Measurements from ENCODE around the gene MARVELD1. TPM values are rescaled to one million over a fixed set of nuclear protein-coding genes. Genes with fewer than 3 reads are reported as not detected.

The MARVELD1 gene
- total and polyA plus RNA-seq, 2 of the 13 experiments (the other 11 are each of a cell fraction or from before 2014, with no cell fraction given) = not detected

GRCh38 chr10:97721871-97722780 lies 8.6 kb downstream of the MARVELD1 start (continued):
- TF ChIP-seq ZBTB3 (CRISPR knock-in tag; IDR thresholded peaks at IDR 0.05; ENCODE audit: borderline replicate concordance, low read depth) (no peak), ZNF839 (CRISPR knock-in tag; IDR thresholded peaks at IDR 0.05; ENCODE audit: borderline replicate concordance) (no peak), ZNF556 (CRISPR knock-in tag; IDR thresholded peaks at IDR 0.05; ENCODE audit: borderline replicate concordance) (no peak)

- Histone ChIP-seq H3K4me3 (replicated peaks in 1 of 3; ENCODE audit: insufficient read depth in 1 of 3, low read depth in 2 of 3, low read length in 3 of 3) (no peak overlapping the region), H3K4me1 (ENCODE audit: insufficient read depth, low read length) (peaks cover 38% of the 10 kb centered on the region), H3K4me2 (ENCODE audit: low read depth, low read length) (no peak overlapping the region), H2AFZ (ENCODE audit: low read length) (no peak overlapping the region), H3K27me3 (ENCODE audit: control insufficient read depth in 1 of 2, insufficient read depth in 2 of 2, low read length in 2 of 2) (0 out of 5 replicates have a peak, but pooled peaks cover 0 to 3% of the 10 kb centered on the region in 2 experiments), H3K9ac (ENCODE audit: insufficient read depth, low read depth, low read length) (no peak overlapping the region), H3K36me3 (replicated peaks in 1 of 2; ENCODE audit: control insufficient read depth in 1 of 2, insufficient read depth in 2 of 2, low read length in 2 of 2) (no peaks in the 10 kb centered on the region), H3K27ac (ENCODE audit: extremely low read length, insufficient read depth, low read length) (no peak overlapping the region), H4K20me1 (ENCODE audit: insufficient read depth, low read length) (no peaks in the 10 kb centered on the region), H3K9me3 (ENCODE audit: low read length) (no peaks in the 10 kb centered on the region), H3K79me2 (ENCODE audit: insufficient read depth, low read length) (no peaks in the 10 kb centered on the region)
- DNase-seq (ENCODE audit: low spot score) = no peak
- ChIA-PET CTCF (ENCODE audit: low intra/inter-chr PET ratio, low total read pairs) (no interaction called here), POLR2A (interaction anchor here (1.0 kb wide), 1 partner anchor 36 kb away, joined by 3 read pairs; the partner anchor contains the start of gene AVPI1)
- TF ChIP-seq ISX (CRISPR knock-in tag; conservative IDR thresholded peaks at IDR 0.05) = no peak
- no peak for TF ChIP-seq ZNF18 (CRISPR knock-in tag; IDR thresholded peaks at IDR 0.05; ENCODE audit: insufficient replicate concordance)
- no peak for TF ChIP-seq SRF (IDR thresholded peaks at IDR 0.05; ENCODE audit: low read depth, low read length)
- TF ChIP-seq, protein P1, sequence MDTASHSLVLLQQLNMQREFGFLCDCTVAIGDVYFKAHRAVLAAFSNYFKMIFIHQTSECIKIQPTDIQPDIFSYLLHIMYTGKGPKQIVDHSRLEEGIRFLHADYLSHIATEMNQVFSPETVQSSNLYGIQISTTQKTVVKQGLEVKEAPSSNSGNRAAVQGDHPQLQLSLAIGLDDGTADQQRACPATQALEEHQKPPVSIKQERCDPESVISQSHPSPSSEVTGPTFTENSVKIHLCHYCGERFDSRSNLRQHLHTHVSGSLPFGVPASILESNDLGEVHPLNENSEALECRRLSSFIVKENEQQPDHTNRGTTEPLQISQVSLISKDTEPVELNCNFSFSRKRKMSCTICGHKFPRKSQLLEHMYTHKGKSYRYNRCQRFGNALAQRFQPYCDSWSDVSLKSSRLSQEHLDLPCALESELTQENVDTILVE (CRISPR knock-in tag; IDR thresholded peaks at IDR 0.05) = no peak
- no peak for TF ChIP-seq ZNF790 (CRISPR knock-in tag; IDR thresholded peaks at IDR 0.05; ENCODE audit: borderline replicate concordance)
- no peak for TF ChIP-seq ZNF44 (CRISPR knock-in tag; IDR thresholded peaks at IDR 0.05)
- no peak for TF ChIP-seq GATAD2A (CRISPR knock-in tag; IDR thresholded peaks at IDR 0.05)
- no peak for TF ChIP-seq ATF1 (CRISPR knock-in tag; IDR thresholded peaks at IDR 0.05)
- no peak for TF ChIP-seq MBD4 (IDR thresholded peaks at IDR 0.05; ENCODE audit: borderline replicate concordance, low read length)
- no peak for TF ChIP-seq ADNP (CRISPR knock-in tag; IDR thresholded peaks at IDR 0.05)
- TF ChIP-seq JUND (CRISPR knock-in tag; IDR thresholded peaks at IDR 0.05) = no peak
- ATAC-seq = no peak
- 8% methylated on average over 1 of the region's 3 CpGs for WGBS (ENCODE audit: low lambda C conversion rate)
- BruUV-seq (replicated peaks) = no TSS peak
- in situ Hi-C loops (cut with HindIII; ENCODE audit: extremely low pct_ligation_motif_present, low pct_unique_long_range_greater_than_20kb) = no loop called here
- no peak for FAIRE-seq
- intact Hi-C loops (cut with micrococcal nuclease; ENCODE audit: unreplicated experiment) = no loop called here
Observed at GRCh38 chr10:97723001-97723400, 9.5 kb downstream of the MARVELD1 start.

All from HepG2 (cell line).